Body of pancreas (tissue), 4 donors: ENCODE data around the gene LIPT2. TPM values are rescaled to one million over a fixed set of nuclear protein-coding genes. Genes with fewer than 3 reads are reported as not detected.
A peak's percentile ranks its signal among the peaks of the same experiment; 100 is the strongest.

Source experiments
- ATAC-seq: fragments of 150-250 bp; one replicate; pipeline ENCODE4 v1.9.1; 2016
- DNase-seq, 4 donors: peaks; one replicate each; pipeline ENCODE4 v3.0.0-alpha.2; 2019
- H3K27ac ChIP-seq, 4 donors: fragments of 200-600 bp; sonication (generic); 1 replicate in 3 of 4; 2 replicates in 1 of 4; pipeline versions ENCODE4 v1.5.1 to v1.6.1; 2016 to 2019; ENCODE audit warnings: mild to moderate bottlenecking in 1 of 4, mixed read lengths in 1 of 4, moderate library complexity in 1 of 4
- H3K27me3 ChIP-seq, 2 donors: fragments of 200-600 bp; sonication (generic); one replicate each; pipeline ENCODE4 v1.6.0; 2016; ENCODE audit warnings: mild to moderate bottlenecking in 1 of 2
- H3K36me3 ChIP-seq, 2 donors: fragments of 200-600 bp; sonication (generic); replicated peaks in 1 of 2; 2 replicates each; pipeline ENCODE4 v1.5.1; 2016; ENCODE audit warnings: low read depth in 2 of 2; ENCODE audit not compliant: insufficient read depth in 1 of 2
- H3K4me1 ChIP-seq: fragments of 200-600 bp; sonication (generic); one replicate; pipeline ENCODE4 v1.6.0; 2016
- H3K4me3 ChIP-seq, 2 donors: fragments of 200-600 bp; sonication (generic); 1 replicate in 1 of 2; 2 replicates in 1 of 2; pipeline ENCODE4 v1.5.1; 2016 to 2019
- H3K9me3 ChIP-seq, 3 donors: fragments of 200-600 bp; sonication (generic); 1 replicate in 2 of 3; 2 replicates in 1 of 3; pipeline ENCODE4 v1.5.1; 2016
- CTCF ChIP-seq, 7 experiments: fragments of 450-650 bp in 4 of 7; fragments of 200-600 bp in 3 of 7; sonication (generic) in 3 of 7; IDR thresholded peaks; one replicate each; pipeline ENCODE4 v1.5.1; 2016 to 2019; ENCODE audit warnings: antibody characterized with exemption in 7 of 7
- POLR2A ChIP-seq, 3 donors: fragments of 450-650 bp; IDR thresholded peaks; one replicate each; pipeline ENCODE4 v1.6.1; 2016; ENCODE audit warnings: antibody characterized with exemption in 3 of 3, mild to moderate bottlenecking in 2 of 3
- WGBS, 2 donors: methylation state at CpG; one replicate each; pipeline ENCODE4 v1.1.5; 2017; 5-methylcytosine and 5-hydroxymethylcytosine counted together
- intact Hi-C: fragments of 100-400 bp; cut with DNase I; formaldehyde crosslinking; loops from one replicate; pipeline ENCODE4 v1.15.1; 2023
- total RNA-seq, 2 donors: library from RNA; depleted of rRNA; stranded (reverse); fragments of >200 nt; gene quantifications; one replicate each; pipeline ENCODE4 v1.1.0, GENCODE V29; 2016

The LIPT2 gene
- total RNA-seq, 2 donors from 2014 or later, result 1.3 to 20.8 TPM

GRCh38 chr11:74471037-74471436 is 22.5 kb downstream of the LIPT2 start:
- 89 to 95% methylated on average over 1 of the region's 1 CpG for WGBS, 2 donors
- intact Hi-C loops, result no loop called here
- DNase-seq (no peak), ATAC-seq (no peak)
- Histone ChIP-seq H3K4me1 (peaks cover 20% of the 10 kb centered on the region), H3K36me3 (no peaks in the 10 kb centered on the region), H3K4me3 (no peak overlapping the region), H3K27ac (no peak overlapping the region), H3K27me3 (no peaks in the 10 kb centered on the region), H3K9me3 (no peaks in the 10 kb centered on the region)
- TF ChIP-seq CTCF (IDR thresholded peaks at IDR 0.05), result no peak
- no peak for TF ChIP-seq POLR2A (IDR thresholded peaks at IDR 0.05)

- TF ChIP-seq CTCF (IDR thresholded peaks at IDR 0.05), result no peak
- TF ChIP-seq POLR2A (IDR thresholded peaks at IDR 0.05), result no peak
- WGBS, 2 donors, result 53 to 68% methylated on average over 2 of the region's 2 CpGs
- DNase-seq (no peak), ATAC-seq (no peak)
- Histone ChIP-seq H3K27ac (no peak overlapping the region), H3K36me3 (no peaks in the 10 kb centered on the region), H3K4me1 (peaks cover 25% of the 10 kb centered on the region), H3K9me3 (no peaks in the 10 kb centered on the region), H3K27me3 (no peaks in the 10 kb centered on the region), H3K4me3 (no peak overlapping the region)
- intact Hi-C loops, result no loop called here
Observed at GRCh38 chr11:74470526-74470925, 23.0 kb downstream of the LIPT2 start.

- Histone ChIP-seq H3K4me1 (peaks cover 27% of the 10 kb centered on the region), H3K9me3 (no peaks in the 10 kb centered on the region), H3K4me3 (no peak overlapping the region), H3K27ac (no peak overlapping the region), H3K27me3 (no peaks in the 10 kb centered on the region), H3K36me3 (no peaks in the 10 kb centered on the region)
- intact Hi-C loops, result no loop called here
- ATAC-seq (no peak), DNase-seq (no peak)
- no peak for TF ChIP-seq POLR2A (IDR thresholded peaks at IDR 0.05)
- no peak for TF ChIP-seq CTCF (IDR thresholded peaks at IDR 0.05)
- 56 to 81% methylated on average over 1 of the region's 1 CpG for WGBS, 2 donors
Observed at GRCh38 chr11:74468936-74469335, 24.6 kb downstream of the LIPT2 start.

GRCh38 chr11:74468521-74468920 is 25.0 kb downstream of the LIPT2 start:
- intact Hi-C loops, result no loop called here
- peaks cover 27% of the 10 kb centered on the region for H3K4me1 ChIP-seq
- H3K4me3 ChIP-seq, result no peak overlapping the region
- no peak for DNase-seq
- H3K9me3 ChIP-seq, result no peaks in the 10 kb centered on the region
- H3K27me3 ChIP-seq, result no peaks in the 10 kb centered on the region
- H3K27ac ChIP-seq, result no peak overlapping the region
- H3K36me3 ChIP-seq, result no peaks in the 10 kb centered on the region
- TF ChIP-seq POLR2A (IDR thresholded peaks at IDR 0.05) (no peak), CTCF (IDR thresholded peaks at IDR 0.05) (no peak)
- ATAC-seq, result no peak

- H3K27me3 ChIP-seq, result no peaks in the 10 kb centered on the region
- H3K27ac ChIP-seq, result peak overlapping the region in 1 of 4 donors; percentile 64
- no peaks in the 10 kb centered on the region for H3K36me3 ChIP-seq
- H3K9me3 ChIP-seq, result no peaks in the 10 kb centered on the region
- H3K4me1 ChIP-seq, result peaks cover 27% of the 10 kb centered on the region
- no peak overlapping the region for H3K4me3 ChIP-seq
- ATAC-seq (no peak), DNase-seq (no peak)
- intact Hi-C loops, result no loop called here
- WGBS, 2 donors, result 79 to 84% methylated on average over 4 of the region's 4 CpGs
- TF ChIP-seq CTCF (IDR thresholded peaks at IDR 0.05) (no peak), POLR2A (IDR thresholded peaks at IDR 0.05) (no peak)
Observed at GRCh38 chr11:74468058-74468457, 25.5 kb downstream of the LIPT2 start.
